A549 treated with dexamethasone at 1 μM for 4 hours (cell line): ENCODE measurements around the gene RDH5. TPM values are rescaled to one million over a fixed set of nuclear protein-coding genes. Genes with fewer than 3 reads are reported as not detected.

Source experiments
- total RNA-seq: library from RNA; stranded (reverse); fragments of 200-300 nt; extraction: Qiagen RNA extraction; gene quantifications from 5 replicates; pipeline ENCODE4 v1.2.3, GENCODE V29; 2022

RDH5 gene, protein sequence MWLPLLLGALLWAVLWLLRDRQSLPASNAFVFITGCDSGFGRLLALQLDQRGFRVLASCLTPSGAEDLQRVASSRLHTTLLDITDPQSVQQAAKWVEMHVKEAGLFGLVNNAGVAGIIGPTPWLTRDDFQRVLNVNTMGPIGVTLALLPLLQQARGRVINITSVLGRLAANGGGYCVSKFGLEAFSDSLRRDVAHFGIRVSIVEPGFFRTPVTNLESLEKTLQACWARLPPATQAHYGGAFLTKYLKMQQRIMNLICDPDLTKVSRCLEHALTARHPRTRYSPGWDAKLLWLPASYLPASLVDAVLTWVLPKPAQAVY
- 2.1 to 2.8 TPM (median 2.4 TPM) in 5 replicates for total RNA-seq

GRCh38 chr12:55720071-55720564 is at the start of gene RDH5:
RDH5 (plus strand) TSS chr12:55720393; CDS start chr12:55721185, 792 bp downstream.

DNA sequence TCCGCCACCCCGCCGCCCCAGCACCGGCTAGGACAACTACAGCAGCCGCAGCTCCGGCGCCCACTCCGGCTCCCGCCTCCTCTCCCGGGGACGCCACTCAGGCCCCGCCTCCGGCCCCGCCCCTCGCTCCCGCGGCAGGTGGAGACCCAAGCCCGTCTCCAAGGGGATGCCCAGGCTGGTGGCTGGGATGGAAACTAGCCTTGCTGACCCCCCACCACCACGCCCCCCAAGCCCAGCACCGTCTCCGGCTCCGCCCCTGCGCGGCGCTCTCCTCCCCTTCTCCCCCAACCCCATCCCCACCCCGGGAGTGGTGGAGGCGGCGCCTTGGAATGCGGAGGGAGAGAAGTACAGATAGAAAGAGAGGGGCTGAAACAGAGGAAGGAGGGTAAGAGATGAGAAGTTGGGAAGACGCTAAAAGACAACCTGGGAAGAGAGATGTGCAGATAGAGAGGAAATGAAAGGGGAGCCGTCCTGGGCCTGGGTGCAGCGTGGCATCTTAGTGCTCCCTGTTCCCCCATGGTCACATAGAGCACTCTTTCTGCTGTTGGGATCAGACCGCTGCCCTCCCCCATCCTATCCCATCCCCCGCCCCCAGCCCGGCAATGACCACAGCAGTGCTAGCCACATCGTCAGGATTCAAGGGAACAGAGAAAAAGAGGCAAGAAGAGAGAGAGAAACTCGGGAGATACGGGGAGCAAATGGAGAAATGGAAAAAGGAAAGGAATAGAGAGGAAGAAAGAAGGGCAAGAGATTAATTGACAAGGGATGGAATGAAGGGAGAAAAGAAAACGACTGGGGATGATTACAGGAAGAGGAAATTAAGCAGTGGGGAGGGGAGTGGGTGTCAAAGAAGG is 12.1 kb upstream of the RDH5 start, which contains the start of gene ITGA7:
Gene ITGA7, minus strand, starts transcription at position 64 of the 854 bp plus-strand sequence. CDS start 222 bp downstream, outside the sequence.

GRCh38 chr12:55715833-55716581 is 4.2 kb upstream of the RDH5 start, which contains the start of gene BLOC1S1:
BLOC1S1 (plus strand) TSS chr12:55716046; CDS start chr12:55716052, 6 bp downstream.

DNA sequence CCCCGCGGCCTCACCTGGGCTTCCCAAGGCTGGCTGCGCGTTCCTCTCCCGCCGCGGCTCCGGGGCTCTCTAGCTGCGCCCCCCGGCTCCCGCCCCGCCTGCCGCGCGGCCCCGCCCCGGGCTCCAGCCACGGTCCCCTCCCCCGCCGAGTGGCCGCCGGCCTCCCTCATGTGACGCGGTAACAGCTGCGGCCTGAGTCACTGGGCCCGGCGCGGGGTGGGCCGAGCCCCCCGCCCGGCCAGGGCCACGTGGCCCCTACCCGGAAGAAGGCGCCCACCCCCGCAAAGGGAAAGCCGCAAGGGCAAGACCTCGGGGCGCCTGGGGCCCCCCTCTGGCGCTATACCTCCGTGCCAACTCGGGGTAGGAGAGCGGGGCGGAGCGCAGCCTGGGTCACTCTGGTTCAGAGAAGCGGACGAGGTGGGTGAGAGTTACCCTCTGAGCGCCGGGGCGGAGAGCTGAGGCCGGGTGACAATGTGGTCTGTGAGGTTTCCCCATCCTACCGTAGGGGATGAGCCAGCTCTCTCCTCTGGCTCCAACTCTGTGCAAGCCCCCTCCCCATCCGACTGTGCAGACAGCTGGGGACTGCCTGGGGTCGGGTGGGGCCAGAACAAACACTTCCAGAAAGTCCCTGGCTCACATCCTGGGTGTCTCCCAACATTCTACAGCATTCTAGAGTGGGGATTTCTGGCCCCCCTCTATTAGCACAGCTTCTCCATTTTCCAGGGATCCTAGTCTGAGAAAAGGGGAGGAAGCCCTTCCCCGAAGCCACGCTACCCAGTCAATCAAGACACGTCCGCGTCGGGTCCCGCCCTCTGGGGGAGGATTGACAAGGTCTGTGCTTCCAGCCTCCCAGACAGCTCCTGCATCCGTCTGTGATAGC is 9.0 kb downstream of the RDH5 start, which contains the start of gene CD63:
Gene CD63, minus strand, starts transcription at position 71 of the 880 bp plus-strand sequence. CDS start 668 bp downstream, outside the sequence.

GRCh38 chr12:55742719-55743405 is 22.7 kb downstream of the RDH5 start, which contains the start of gene GDF11:
GDF11 (plus strand) TSS chr12:55743122; CDS start chr12:55743317, 195 bp downstream.

Other genes starting within 250 kb of the RDH5 start
- not detected in 5 replicates for gene OR6C68, start 228.0 kb upstream of the RDH5 start, total RNA-seq
- not detected in 5 replicates for gene OR6C4, start 170.8 kb upstream of the RDH5 start, total RNA-seq
- not detected in 5 replicates for gene OR2AP1, start 147.9 kb upstream of the RDH5 start, total RNA-seq
- not detected in 5 replicates for gene OR10P1, start 83.5 kb upstream of the RDH5 start, total RNA-seq
- gene ITGA7, start 12.5 kb upstream of the RDH5 start, total RNA-seq: 0.90 to 1.4 TPM (median 0.98 TPM) in 5 replicates
- gene BLOC1S1, start 4.3 kb upstream of the RDH5 start, total RNA-seq: 120 to 133 TPM (median 131 TPM) in 5 replicates
- gene CD63, start 8.6 kb downstream of the RDH5 start, total RNA-seq: 655 to 723 TPM (median 684 TPM) in 5 replicates
- 2.3 to 4.4 TPM (median 3.9 TPM) in 5 replicates for gene GDF11, start 22.7 kb downstream of the RDH5 start, total RNA-seq
- gene SARNP, start 97.3 kb downstream of the RDH5 start, total RNA-seq: 84.0 to 146 TPM (median 85.8 TPM) in 5 replicates
- gene ORMDL2, start 97.6 kb downstream of the RDH5 start, total RNA-seq: 79.6 to 103 TPM (median 94.6 TPM) in 5 replicates
- gene DNAJC14, start 109.2 kb downstream of the RDH5 start, total RNA-seq: 20.7 to 28.0 TPM (median 25.9 TPM) in 5 replicates
- 0.29 to 0.45 TPM (median 0.32 TPM) in 5 replicates for gene MMP19, start 122.5 kb downstream of the RDH5 start, total RNA-seq
- 38.8 to 45.9 TPM (median 41.1 TPM) in 5 replicates for gene PYM1, start 207.5 kb downstream of the RDH5 start, total RNA-seq
- 16.0 to 20.2 TPM (median 19.4 TPM) in 5 replicates for gene DGKA, start 210.8 kb downstream of the RDH5 start, total RNA-seq
- gene PMEL, start 245.6 kb downstream of the RDH5 start, total RNA-seq: 0.53 to 1.1 TPM (median 0.67 TPM) in 5 replicates
- gene CDK2, start 246.4 kb downstream of the RDH5 start, total RNA-seq: 47.2 to 60.1 TPM (median 52.4 TPM) in 5 replicates